Panc1 (cell line): Measurements from ENCODE around the gene NPLOC4. TPM values are rescaled to one million over a fixed set of nuclear protein-coding genes. Genes with fewer than 3 reads are reported as not detected.

Source experiments
- ATAC-seq: fragments of 200-7000 bp; cut with Tn5 transposase; 2 replicates; pipeline ENCODE4 v1.9.1; 2020; ENCODE audit warnings: mild to moderate bottlenecking, moderate library complexity
- BruUV-seq: library from RNA; stranded (reverse); fragments of 400-500 nt; replicated peaks from 2 replicates; lab custom pipeline; 2021; lab: Mats Ljungman, UMichigan
- CTCF ChIA-PET: fragments of 300-600 bp; sonication (Branson Sonifier 250); formaldehyde crosslinking; loops from one replicate; lab custom pipeline; 2022; ENCODE audit warnings: antibody characterized with exemption; lab: Charles Lee
- POLR2A ChIA-PET: fragments of 300-600 bp; sonication (Branson Sonifier 250); formaldehyde crosslinking; loops from one replicate; lab custom pipeline; 2022; ENCODE audit warnings: antibody characterized with exemption; lab: Charles Lee
- DNase-seq: peaks from one replicate; pipeline ENCODE4 v3.0.0-alpha.2; 2010; ENCODE audit warnings: low read depth, low spot score
- H3K27ac ChIP-seq: 2 replicates; pipeline ENCODE4 v1.5.1; 2011; ENCODE audit warnings: mild to moderate bottlenecking, low read length, inconsistent platforms
- H3K27me3 ChIP-seq: fragments of 200-500 bp; sonication (Bioruptor generic); 2 replicates; pipeline ENCODE4 v1.6.0; 2014; ENCODE audit warnings: low read length, inconsistent platforms; ENCODE audit not compliant: control insufficient read depth, insufficient read depth
- H3K36me3 ChIP-seq: fragments of 200-500 bp; sonication (Bioruptor generic); 2 replicates; pipeline ENCODE4 v1.5.1; 2014; ENCODE audit warnings: inconsistent platforms, mild to moderate bottlenecking, low read length, moderate library complexity; ENCODE audit not compliant: control insufficient read depth, insufficient read depth
- H3K4me1 ChIP-seq: 2 replicates; pipeline ENCODE4 v1.5.1; 2011; ENCODE audit warnings: inconsistent platforms, mild to moderate bottlenecking, low read length, moderate library complexity; ENCODE audit not compliant: control insufficient read depth, insufficient read depth
- H3K4me3 ChIP-seq, 2 experiments: 2 replicates each; pipeline ENCODE4 v1.5.1; 2011 to 2012; ENCODE audit warnings: low read depth in 2 of 2, low read length in 2 of 2, mild to moderate bottlenecking in 2 of 2, inconsistent platforms in 1 of 2, moderate library complexity in 1 of 2
- H3K9me3 ChIP-seq: fragments of 200-500 bp; sonication (Bioruptor generic); 2 replicates; pipeline ENCODE4 v1.5.1; 2014; ENCODE audit warnings: low read depth, mild to moderate bottlenecking, inconsistent platforms, low read length, moderate library complexity; ENCODE audit not compliant: control insufficient read depth, insufficient read depth
- POLR2AphosphoS5 ChIP-seq: IDR thresholded peaks from 2 replicates; pipeline ENCODE4 v1.6.1; 2012; ENCODE audit warnings: mild to moderate bottlenecking, low read depth, low read length, moderate library complexity
- REST ChIP-seq, 2 experiments: IDR thresholded peaks; 2 replicates each; pipeline ENCODE4 v1.6.1; 2011 to 2012; ENCODE audit warnings: low read depth in 2 of 2, control low read depth in 1 of 2, low read length in 1 of 2, mild to moderate bottlenecking in 1 of 2, moderate library complexity in 1 of 2; ENCODE audit not compliant: insufficient read depth in 1 of 2
- SIN3A ChIP-seq: IDR thresholded peaks from 2 replicates; pipeline ENCODE4 v1.6.1; 2012; ENCODE audit warnings: low read depth, mild to moderate bottlenecking, low read length, moderate library complexity, borderline replicate concordance; ENCODE audit not compliant: insufficient read depth
- TCF7L2 ChIP-seq: IDR thresholded peaks from 2 replicates; pipeline ENCODE4 v1.6.1; 2011; ENCODE audit warnings: mild to moderate bottlenecking, low read depth, low read length, inconsistent platforms
- in situ Hi-C: cut with HindIII; loops from 2 replicates; pipeline ENCODE4 v1.10.0; 2016; ENCODE audit warnings: low sequenced_read_pairs, low pct_unique_long_range_greater_than_20kb
- intact Hi-C: fragments of 100-400 bp; cut with micrococcal nuclease; formaldehyde crosslinking; loops from one replicate; pipeline ENCODE4 v1.10.0; 2022; ENCODE audit not compliant: unreplicated experiment
- total RNA-seq: library from RNA; stranded (reverse); gene quantifications from one replicate; pipeline ENCODE4 v1.2.1, GENCODE V29; 2021; ENCODE audit not compliant: unreplicated experiment
- TF ChIP-seq, protein P1 (sequence below): fragments of 450-650 bp; IDR thresholded peaks from 2 replicates; pipeline ENCODE4 v1.5.1; 2017; ENCODE audit warnings: mild to moderate bottlenecking

NPLOC4 gene
- total RNA-seq, 1 experiment from 2014 or later, result 246 TPM

- Histone ChIP-seq H3K4me1 (peaks cover 97% of the 10 kb centered on the region), H3K9me3 (no peaks in the 10 kb centered on the region), H3K36me3 (peaks cover 11% of the 10 kb centered on the region; the same call in 1 of the 2 replicates), H3K27me3 (no peaks in the 10 kb centered on the region), H3K27ac (peak overlapping the region; percentile 100), H3K4me3 (no peak overlapping the region)
- in situ Hi-C loops, result no loop called here
- TF ChIP-seq, protein P1, sequence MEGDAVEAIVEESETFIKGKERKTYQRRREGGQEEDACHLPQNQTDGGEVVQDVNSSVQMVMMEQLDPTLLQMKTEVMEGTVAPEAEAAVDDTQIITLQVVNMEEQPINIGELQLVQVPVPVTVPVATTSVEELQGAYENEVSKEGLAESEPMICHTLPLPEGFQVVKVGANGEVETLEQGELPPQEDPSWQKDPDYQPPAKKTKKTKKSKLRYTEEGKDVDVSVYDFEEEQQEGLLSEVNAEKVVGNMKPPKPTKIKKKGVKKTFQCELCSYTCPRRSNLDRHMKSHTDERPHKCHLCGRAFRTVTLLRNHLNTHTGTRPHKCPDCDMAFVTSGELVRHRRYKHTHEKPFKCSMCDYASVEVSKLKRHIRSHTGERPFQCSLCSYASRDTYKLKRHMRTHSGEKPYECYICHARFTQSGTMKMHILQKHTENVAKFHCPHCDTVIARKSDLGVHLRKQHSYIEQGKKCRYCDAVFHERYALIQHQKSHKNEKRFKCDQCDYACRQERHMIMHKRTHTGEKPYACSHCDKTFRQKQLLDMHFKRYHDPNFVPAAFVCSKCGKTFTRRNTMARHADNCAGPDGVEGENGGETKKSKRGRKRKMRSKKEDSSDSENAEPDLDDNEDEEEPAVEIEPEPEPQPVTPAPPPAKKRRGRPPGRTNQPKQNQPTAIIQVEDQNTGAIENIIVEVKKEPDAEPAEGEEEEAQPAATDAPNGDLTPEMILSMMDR, result no peak
- intact Hi-C loops, result no loop called here
- ChIA-PET POLR2A (interaction anchor here (0.6 kb wide), 1 partner anchor 23 kb away, joined by 4 read pairs; no protein-coding TSS in a partner anchor), CTCF (interaction anchor here (1.3 to 1.5 kb wide), 2 partner anchors 13 to 20 kb away, joined by 4 to 5 read pairs; no protein-coding TSS in a partner anchor)
- DNase-seq (no peak), ATAC-seq (peak; percentile 39)
- no TSS peak for BruUV-seq
Measured at GRCh38 chr17:81579821-81580321, 57.0 kb downstream of the NPLOC4 start.

- ChIA-PET POLR2A (interaction anchor here (0.6 kb wide), 1 partner anchor 22 kb away, joined by 4 read pairs; no protein-coding TSS in a partner anchor), CTCF (interaction anchor here (1.3 to 1.5 kb wide), 2 partner anchors 13 to 20 kb away, joined by 4 to 5 read pairs; no protein-coding TSS in a partner anchor)
- peaks cover 97% of the 10 kb centered on the region for H3K4me1 ChIP-seq
- no peak for DNase-seq
- intact Hi-C loops (no loop called here), in situ Hi-C loops (no loop called here)
- H3K27ac ChIP-seq, result peak overlapping the region; percentile 100
- H3K27me3 ChIP-seq, result no peaks in the 10 kb centered on the region
- H3K4me3 ChIP-seq, result no peak overlapping the region
- BruUV-seq, result no TSS peak
- no peaks in the 10 kb centered on the region for H3K9me3 ChIP-seq
- ATAC-seq, result no peak
- H3K36me3 ChIP-seq, result peaks cover 9% of the 10 kb centered on the region; the same call in 1 of the 2 replicates
- TF ChIP-seq REST (IDR thresholded peaks at IDR 0.05; ENCODE audit: insufficient read depth in 1 of 2, low read depth in 2 of 2, low read length in 1 of 2) (no peak), TCF7L2 (no peak), SIN3A (no peak), POLR2AphosphoS5 (no peak)
- TF ChIP-seq, protein P1, result no peak
Measured at GRCh38 chr17:81579298-81579697, 57.6 kb downstream of the NPLOC4 start.
